Panc1 (cell line): ENCODE measurements around the gene EEF1AKMT1.
"Not testable (repeated sequence)": the region's sequence is repeated elsewhere in the genome, so short reads cannot be mapped to it uniquely, and the experiment has no call there.

Experiments
- CTCF ChIP-seq: fragments of 450-650 bp; IDR thresholded peaks from 2 replicates; pipeline ENCODE4 v1.5.1; 2017; ENCODE audit warnings: mild to moderate bottlenecking
- REST ChIP-seq, 2 experiments: IDR thresholded peaks; 2 replicates each; pipeline ENCODE4 v1.6.1; 2011 to 2012; ENCODE audit warnings: low read depth in 2 of 2, control low read depth in 1 of 2, low read length in 1 of 2, mild to moderate bottlenecking in 1 of 2, moderate library complexity in 1 of 2; ENCODE audit not compliant: insufficient read depth in 1 of 2

GRCh38 chr13:20681481-20681880, 92.3 kb downstream of the EEF1AKMT1 start:
- not testable (repeated sequence) for TF ChIP-seq REST (IDR thresholded peaks at IDR 0.05; ENCODE audit: insufficient read depth in 1 of 2, low read depth in 2 of 2, low read length in 1 of 2); CTCF
